Ramos (cell line): ENCODE measurements around the gene EPC1.

Experiments
- in situ Hi-C: fragments of 300-500 bp; cut with MboI; formaldehyde crosslinking; loops from one replicate; pipeline ENCODE4 v1.14.3; 2022; ENCODE audit warnings: low sequenced_read_pairs; ENCODE audit not compliant: unreplicated experiment

EPC1 gene

GRCh38 chr10:32373031-32373430, 26.1 kb upstream of the EPC1 start:
- in situ Hi-C loops, result loop anchor here (25.0 kb wide), 2 partner anchors 111 to 311 kb away; partner anchors contain the start of gene KIF5B

DNA sequence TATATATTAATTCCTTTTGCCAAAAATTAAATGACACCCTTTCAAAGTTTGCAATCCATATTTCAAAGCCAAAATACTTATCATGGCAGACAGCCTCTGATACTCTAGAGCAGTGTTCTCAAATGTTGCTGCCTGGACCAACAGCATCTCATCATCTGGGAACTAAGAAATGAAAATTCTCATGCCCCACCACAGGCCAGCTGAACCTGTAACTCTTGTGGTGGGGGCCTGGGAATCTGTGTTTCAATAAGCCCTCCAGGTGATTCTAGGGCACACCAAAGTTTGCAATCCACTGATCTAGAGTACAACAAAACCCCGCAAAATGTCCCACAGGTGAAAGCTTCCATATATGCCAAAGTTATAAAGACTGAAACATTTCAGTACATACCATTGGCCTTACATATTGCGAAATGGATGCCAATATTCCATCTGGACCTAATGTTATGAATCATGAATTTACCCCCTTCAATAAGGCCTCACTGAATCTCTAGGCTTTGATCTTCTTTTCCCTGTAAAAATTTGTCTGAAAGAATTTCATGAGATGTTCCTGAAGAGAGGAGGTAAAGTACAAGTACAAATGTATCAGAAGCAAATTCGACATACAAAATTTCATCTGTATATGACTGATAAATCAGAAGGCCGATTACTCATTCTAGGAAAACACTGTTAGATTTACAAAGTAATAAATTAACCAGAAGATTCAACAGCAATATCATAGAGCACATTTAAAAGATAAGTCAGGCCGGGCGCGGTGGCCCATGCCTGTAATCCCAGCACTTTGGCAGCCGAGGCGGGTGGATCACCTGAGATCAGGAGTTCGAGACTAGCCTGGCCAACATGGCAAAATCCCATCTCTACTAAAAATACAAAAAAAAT, 25.3 kb upstream of the EPC1 start:
- in situ Hi-C loops, result loop anchor here (25.0 kb wide), 2 partner anchors 110 to 310 kb away; partner anchors contain the start of gene KIF5B

DNA sequence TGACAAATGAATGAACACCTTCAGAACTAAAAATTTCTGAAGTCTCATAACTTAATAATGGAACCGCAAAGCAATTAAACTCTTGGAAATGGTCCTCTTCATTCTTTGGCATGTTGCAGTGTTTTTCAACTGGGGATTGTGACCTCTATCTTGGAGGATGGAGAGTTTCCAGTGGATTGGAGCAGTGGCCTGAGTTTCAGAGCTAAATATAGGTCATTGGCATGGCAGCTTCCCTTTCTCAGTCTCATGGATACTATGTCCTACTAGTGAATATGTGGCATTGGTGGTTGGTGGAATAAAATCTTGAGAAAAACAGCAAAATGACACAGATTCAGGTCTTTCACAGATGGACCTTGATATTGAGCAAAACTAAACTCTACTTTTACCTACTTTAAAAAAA, 24.1 kb upstream of the EPC1 start:
- in situ Hi-C loops, result loop anchor here (25.0 kb wide), 2 partner anchors 109 to 309 kb away; partner anchors contain the start of gene KIF5B

GRCh38 chr10:32367793-32368453, 21.0 kb upstream of the EPC1 start:
- in situ Hi-C loops, result loop anchor here (25.0 kb wide), 2 partner anchors 106 to 306 kb away; partner anchors contain the start of gene KIF5B

- in situ Hi-C loops, result loop anchor here (25.0 kb wide), 2 partner anchors 104 to 304 kb away; partner anchors contain the start of gene KIF5B
These were observed 19.6 kb upstream of the EPC1 start for GRCh38 chr10:32366588-32366987.

- in situ Hi-C loops, result loop anchor here (25.0 kb wide), 2 partner anchors 104 to 304 kb away; partner anchors contain the start of gene KIF5B
These were observed 19.2 kb upstream of the EPC1 start for GRCh38 chr10:32366111-32366510.

DNA sequence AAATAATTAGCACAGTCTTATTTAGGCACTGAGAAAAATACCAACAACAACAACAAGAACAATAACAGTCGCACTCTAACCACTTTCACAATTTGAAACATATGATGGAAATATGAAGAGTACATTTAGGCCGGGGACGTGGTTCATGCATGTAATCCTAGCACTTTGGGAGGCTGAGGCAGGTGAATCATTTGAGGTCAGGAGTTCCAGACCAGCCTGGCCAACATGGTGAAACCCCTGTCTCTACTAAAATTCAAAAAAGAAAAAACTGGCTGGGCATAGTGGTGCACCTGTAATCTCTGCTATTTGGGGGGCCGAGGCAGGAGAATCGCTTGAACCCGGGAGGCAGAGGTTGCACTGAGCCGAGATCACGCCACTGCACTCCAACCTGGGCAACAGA, 18.4 kb upstream of the EPC1 start:
- in situ Hi-C loops, result loop anchor here (25.0 kb wide), 2 partner anchors 103 to 303 kb away; partner anchors contain the start of gene KIF5B

DNA sequence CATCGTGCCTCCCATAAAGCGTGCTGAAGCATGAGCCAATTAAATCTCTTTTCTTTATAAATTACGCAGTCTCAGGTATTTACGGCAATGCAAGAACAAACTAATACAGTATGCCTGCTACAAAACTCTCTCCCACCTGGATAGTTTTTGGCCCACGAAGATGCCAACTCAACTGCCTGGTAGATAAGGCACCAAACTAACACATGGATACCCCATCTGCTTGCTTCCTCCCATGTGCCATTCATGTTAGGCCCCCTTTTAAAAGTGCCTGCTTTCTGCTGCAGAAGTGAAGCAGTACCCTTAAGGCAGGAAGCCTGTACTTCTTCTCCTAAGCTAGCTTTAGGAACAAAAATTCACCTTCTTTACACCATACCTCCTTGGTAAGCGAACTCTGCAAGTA, 15.6 kb upstream of the EPC1 start:
- in situ Hi-C loops, result loop anchor here (25.0 kb wide), 2 partner anchors 100 to 300 kb away; partner anchors contain the start of gene KIF5B

- in situ Hi-C loops, result loop anchor here (25.0 kb wide), 2 partner anchors 99 to 299 kb away; partner anchors contain the start of gene KIF5B
These were observed 13.9 kb upstream of the EPC1 start for GRCh38 chr10:32360884-32361283.

- in situ Hi-C loops, result loop anchor here (25.0 kb wide), 2 partner anchors 98 to 298 kb away; partner anchors contain the start of gene KIF5B
These were observed 13.3 kb upstream of the EPC1 start for GRCh38 chr10:32360241-32360640.

GRCh38 chr10:32357056-32357735, 10.2 kb upstream of the EPC1 start:
- in situ Hi-C loops, result loop anchor here (10.0 to 25.0 kb wide), 3 partner anchors 95 to 295 kb away; partner anchors contain the start of gene KIF5B

GRCh38 chr10:32354690-32355089, 7.7 kb upstream of the EPC1 start:
- in situ Hi-C loops, result loop anchor here (10.0 to 25.0 kb wide), 3 partner anchors 92 to 292 kb away; partner anchors contain the start of gene KIF5B

- in situ Hi-C loops, result loop anchor here (10.0 to 25.0 kb wide), 3 partner anchors 89 to 289 kb away; partner anchors contain the start of gene KIF5B
These were observed 3.9 kb upstream of the EPC1 start for GRCh38 chr10:32350811-32351350.

- in situ Hi-C loops, result loop anchor here (10.0 to 25.0 kb wide), 4 partner anchors 88 to 1638 kb away; partner anchors contain the start of gene KIF5B
These were observed 3.2 kb upstream of the EPC1 start for GRCh38 chr10:32349968-32350738.

DNA sequence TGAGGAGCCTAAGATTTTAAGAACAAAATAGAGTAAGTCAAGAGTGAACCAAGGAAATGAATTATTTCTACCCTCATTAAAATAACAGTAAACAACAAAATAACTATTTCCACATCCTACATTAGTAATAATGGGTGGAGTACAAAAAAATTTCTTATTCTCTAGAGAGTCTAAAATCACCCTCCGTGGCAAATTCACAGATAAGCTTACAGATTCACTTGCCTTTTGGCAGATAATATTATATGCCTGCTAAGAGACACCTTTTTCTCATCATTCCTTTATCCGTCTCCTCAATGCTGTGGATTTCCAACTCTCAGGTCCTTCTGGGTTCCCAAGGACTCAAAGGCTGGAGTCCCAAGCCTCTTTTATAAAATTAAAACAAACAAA, 2.2 kb upstream of the EPC1 start:
- in situ Hi-C loops, result loop anchor here (25.0 kb wide), 1 partner anchor 1637 kb away; no protein-coding TSS in a partner anchor

DNA sequence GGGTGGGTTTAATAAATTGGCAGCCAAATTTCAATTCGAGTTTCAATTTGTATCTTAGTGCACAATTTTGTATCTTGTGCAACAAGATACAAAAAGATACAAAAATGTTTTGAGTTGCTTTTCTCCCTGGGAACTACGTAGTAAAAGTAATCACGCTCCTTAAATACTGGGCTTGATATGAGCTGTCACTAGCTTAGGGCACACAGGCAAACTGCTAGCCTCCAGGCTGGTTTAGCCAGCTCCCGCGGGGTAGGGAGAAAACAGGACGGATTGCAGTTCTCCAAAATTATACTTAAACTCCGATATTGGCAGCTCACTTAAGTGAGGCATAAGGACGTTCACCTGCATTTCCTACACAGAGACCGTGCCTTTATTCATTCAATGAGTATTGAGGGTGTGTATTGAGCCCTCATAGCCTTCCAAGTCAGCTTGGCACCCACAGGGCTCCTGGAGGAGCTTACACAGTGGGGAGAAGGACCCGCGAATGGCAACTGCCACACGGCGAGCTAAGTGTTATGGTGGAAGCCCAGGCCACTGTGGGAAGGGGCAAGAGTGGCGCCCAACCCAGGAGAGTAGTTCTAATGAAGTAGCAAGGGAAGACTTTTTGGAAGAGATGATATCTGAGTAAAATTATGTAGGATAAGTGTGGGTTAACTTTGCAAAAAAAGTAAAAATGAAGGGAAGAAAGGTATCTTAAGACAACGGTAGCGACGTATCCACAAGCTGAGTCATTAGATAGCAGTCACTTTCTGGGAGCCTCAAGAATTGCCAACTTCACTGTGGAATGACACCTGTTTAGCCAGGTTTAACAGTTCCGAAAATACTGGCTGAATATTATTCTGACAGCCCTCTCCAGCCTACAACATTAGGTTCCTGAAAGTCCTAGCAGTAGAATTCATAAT, 1.6 kb upstream of the EPC1 start:
- in situ Hi-C loops, result loop anchor here (25.0 kb wide), 1 partner anchor 1636 kb away; no protein-coding TSS in a partner anchor

DNA sequence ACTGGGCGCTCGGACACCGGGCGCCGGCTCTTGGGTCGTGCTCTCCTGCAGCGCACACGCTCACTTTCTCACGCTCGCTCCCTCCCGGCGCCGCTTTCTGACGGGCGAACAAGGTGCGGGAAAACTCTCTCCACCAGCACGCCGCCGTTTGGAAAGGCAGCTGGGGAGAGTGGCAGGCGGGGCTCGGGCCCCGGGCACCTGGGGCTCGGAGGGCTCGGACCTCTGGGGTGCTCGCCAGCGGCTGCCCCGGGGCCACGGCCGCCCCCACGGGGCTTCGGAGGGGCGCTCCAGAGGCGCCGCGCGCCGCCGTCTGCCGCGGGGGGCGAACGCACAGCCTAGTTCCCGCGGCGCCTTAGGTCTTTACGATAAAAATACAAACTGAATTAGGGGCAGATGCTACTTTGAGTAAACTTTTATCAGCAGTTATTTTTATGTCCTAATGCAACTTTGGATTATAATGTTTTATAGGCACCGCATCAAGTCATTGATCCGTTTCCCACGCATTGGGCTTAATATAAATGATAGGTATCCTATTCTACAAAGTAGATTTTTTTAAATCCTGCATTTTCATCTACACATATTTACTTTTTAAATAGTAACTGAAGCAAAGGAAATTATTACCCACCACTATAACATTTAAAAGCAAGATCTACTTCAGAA, 535 bp upstream of the EPC1 start:
- in situ Hi-C loops, result loop anchor here (25.0 kb wide), 1 partner anchor 1635 kb away; no protein-coding TSS in a partner anchor
